ENCODE data around the gene HK2. TPM values are rescaled to one million over a fixed set of nuclear protein-coding genes. Genes with fewer than 3 reads are reported as not detected.
A peak's percentile ranks its signal among the peaks of the same experiment; 100 is the strongest.
"Not testable (repeated sequence)": the region's sequence is repeated elsewhere in the genome, so short reads cannot be mapped to it uniquely, and the experiment has no call there.

Gene HK2
- polyA plus RNA-seq (ENCODE audit: insufficient read length in 12 of 12), result 10 to 100 TPM in 1 of 12 donors, 1 to 10 TPM in 10, not detected in 1; 4.5 to 10.6 (median 6.7) TPM
- long read RNA-seq, donor 1, full-length matches to known transcripts, result 1 of 9 reads
- long read RNA-seq, donor 1, partial matches to known transcripts, result 8 of 9 reads
- long read RNA-seq, donor 1, other reads (novel, unspliced or antisense), result 0 of 9 reads
- long read RNA-seq, donor 2, full-length matches to known transcripts, result 1 of 1 reads
- long read RNA-seq, donor 2, partial matches to known transcripts, result 0 of 1 reads
- long read RNA-seq, donor 2, other reads (novel, unspliced or antisense), result 0 of 1 reads
- long read RNA-seq, donor 3, result 0 reads
- long read RNA-seq, donor 4, result 0 reads
- long read RNA-seq, donor 5, result 0 reads
- long read RNA-seq, donor 6, result 0 reads
- long read RNA-seq, donor 7, full-length matches to known transcripts, result 2 of 2 reads
- long read RNA-seq, donor 7, partial matches to known transcripts, result 0 of 2 reads
- long read RNA-seq, donor 7, other reads (novel, unspliced or antisense), result 0 of 2 reads
- long read RNA-seq, donor 8, result 0 reads
- long read RNA-seq, donor 9, result 0 reads
- long read RNA-seq, donor 10, full-length matches to known transcripts, result 1 of 1 reads
- long read RNA-seq, donor 10, partial matches to known transcripts, result 0 of 1 reads
- long read RNA-seq, donor 10, other reads (novel, unspliced or antisense), result 0 of 1 reads
- long read RNA-seq, donor 11, full-length matches to known transcripts, result 2 of 2 reads
- long read RNA-seq, donor 11, partial matches to known transcripts, result 0 of 2 reads
- long read RNA-seq, donor 11, other reads (novel, unspliced or antisense), result 0 of 2 reads

GRCh38 chr2:74833418-74834233 lies at the start of gene HK2:
TSS of gene HK2 (plus strand) at chr2:74834127. CDS start at chr2:74834581, 454 bp downstream.
- DNase-seq, result peak; percentile 87

GRCh38 chr2:74789271-74789670 lies 44.7 kb upstream of the HK2 start:
- no peak for DNase-seq

- DNase-seq, result no peak
These were observed 41.6 kb upstream of the HK2 start for GRCh38 chr2:74792282-74792681.

GRCh38 chr2:74794878-74795277 lies 39.0 kb upstream of the HK2 start:
- DNase-seq, result not testable (repeated sequence)

- no peak for DNase-seq
These were observed 27.5 kb upstream of the HK2 start for GRCh38 chr2:74806355-74806839.

- peak; percentile 19 for DNase-seq
These were observed 27.0 kb upstream of the HK2 start for GRCh38 chr2:74806920-74807319.

- DNase-seq, result no peak
These were observed 20.9 kb upstream of the HK2 start for GRCh38 chr2:74812787-74813590.

- DNase-seq, result no peak
These were observed 19.8 kb upstream of the HK2 start for GRCh38 chr2:74814102-74814501.

- no peak for DNase-seq
These were observed 18.0 kb upstream of the HK2 start for GRCh38 chr2:74815941-74816340.

- no peak for DNase-seq
These were observed 17.2 kb upstream of the HK2 start for GRCh38 chr2:74816540-74817303.

- no peak for DNase-seq
These were observed 16.6 kb upstream of the HK2 start for GRCh38 chr2:74817304-74817675.

GRCh38 chr2:74819702-74820101 lies 14.2 kb upstream of the HK2 start:
- DNase-seq, result no peak

- DNase-seq, result no peak
These were observed 12.5 kb upstream of the HK2 start for GRCh38 chr2:74821177-74822126.

- no peak for DNase-seq
These were observed 11.0 kb upstream of the HK2 start for GRCh38 chr2:74822771-74823566.

GRCh38 chr2:74824679-74825078 lies 9.2 kb upstream of the HK2 start:
- no peak for DNase-seq

- no peak for DNase-seq
These were observed 5.4 kb upstream of the HK2 start for GRCh38 chr2:74828543-74828942.

GRCh38 chr2:74831693-74832530 lies 2.0 kb upstream of the HK2 start:
- no peak for DNase-seq

All from muscle of arm (tissue), 14 donors.